Nephron progenitor cell (in vitro differentiated cells): ENCODE measurements around the gene SLF2.

Source experiments
- DNase-seq: peaks from one replicate; pipeline ENCODE4 v3.0.0; 2021
- H3K27ac Mint-ChIP-seq: 2 replicates; pipeline ENCODE4 v1.8.0; 2021; ENCODE audit warnings: mild to moderate bottlenecking, moderate library complexity, mixed read lengths
- H3K27me3 Mint-ChIP-seq: 2 replicates; pipeline ENCODE4 v1.8.0; 2021; ENCODE audit warnings: mild to moderate bottlenecking, low read depth, mixed read lengths; ENCODE audit not compliant: poor library complexity
- H3K36me3 Mint-ChIP-seq: 2 replicates; pipeline ENCODE4 v1.8.0; 2021; ENCODE audit warnings: low read depth, mixed read lengths
- H3K4me1 Mint-ChIP-seq: 2 replicates; pipeline ENCODE4 v1.8.0; 2021; ENCODE audit warnings: mixed read lengths
- H3K4me3 Mint-ChIP-seq: 2 replicates; pipeline ENCODE4 v1.8.0; 2021; ENCODE audit warnings: mild to moderate bottlenecking, moderate library complexity, mixed read lengths
- H3K9me3 Mint-ChIP-seq: 2 replicates; pipeline ENCODE4 v1.8.0; 2021; ENCODE audit warnings: mild to moderate bottlenecking, moderate library complexity, mixed read lengths
- CTCF ChIP-seq: fragments of 200-600 bp; sonication (generic); IDR thresholded peaks from 2 replicates; pipeline ENCODE4 v1.5.0; 2021; ENCODE audit warnings: antibody characterized with exemption

Gene SLF2

DNA sequence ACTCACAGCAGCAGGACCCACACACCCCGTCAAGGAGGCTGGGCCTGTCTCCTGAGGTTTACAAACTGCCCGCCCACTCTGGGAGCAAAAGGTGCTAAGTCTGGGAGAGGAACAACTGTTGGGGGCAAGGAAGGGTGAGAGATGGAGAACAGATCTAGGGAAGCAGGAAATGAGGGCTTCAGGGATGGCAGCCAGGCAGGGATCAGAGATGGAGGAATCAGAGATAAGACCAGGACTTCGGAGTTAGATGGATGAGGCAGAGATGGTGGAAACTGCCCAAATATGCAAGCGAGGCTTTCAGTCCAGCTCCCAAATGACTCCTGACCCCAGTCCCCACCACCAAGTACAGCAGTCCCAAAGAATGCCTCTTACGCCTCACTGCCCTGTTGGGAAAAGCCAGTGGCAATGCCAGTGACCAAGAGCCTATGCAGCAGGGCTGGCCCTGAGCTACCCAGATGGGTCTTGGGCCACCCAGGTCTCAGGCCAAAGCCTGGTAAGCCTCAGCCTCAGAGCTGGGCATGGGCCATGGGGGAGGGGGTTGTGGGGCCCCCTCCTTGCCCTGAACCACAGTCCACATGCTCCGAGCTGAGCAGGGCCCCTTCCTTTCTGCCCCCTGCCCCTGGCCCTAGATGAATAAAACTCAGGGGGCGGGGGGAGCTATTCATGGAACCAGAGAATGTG, 39.5 kb upstream of the SLF2 start:
- peaks cover 7% of the 10 kb centered on the region for H3K27me3 Mint-ChIP-seq
- H3K4me1 Mint-ChIP-seq = peaks cover 98% of the 10 kb centered on the region
- DNase-seq = no peak
- no peak overlapping the region for H3K4me3 Mint-ChIP-seq
- H3K27ac Mint-ChIP-seq = no peak overlapping the region
- no peaks in the 10 kb centered on the region for H3K36me3 Mint-ChIP-seq
- no peaks in the 10 kb centered on the region for H3K9me3 Mint-ChIP-seq
- TF ChIP-seq CTCF = no peak

DNA sequence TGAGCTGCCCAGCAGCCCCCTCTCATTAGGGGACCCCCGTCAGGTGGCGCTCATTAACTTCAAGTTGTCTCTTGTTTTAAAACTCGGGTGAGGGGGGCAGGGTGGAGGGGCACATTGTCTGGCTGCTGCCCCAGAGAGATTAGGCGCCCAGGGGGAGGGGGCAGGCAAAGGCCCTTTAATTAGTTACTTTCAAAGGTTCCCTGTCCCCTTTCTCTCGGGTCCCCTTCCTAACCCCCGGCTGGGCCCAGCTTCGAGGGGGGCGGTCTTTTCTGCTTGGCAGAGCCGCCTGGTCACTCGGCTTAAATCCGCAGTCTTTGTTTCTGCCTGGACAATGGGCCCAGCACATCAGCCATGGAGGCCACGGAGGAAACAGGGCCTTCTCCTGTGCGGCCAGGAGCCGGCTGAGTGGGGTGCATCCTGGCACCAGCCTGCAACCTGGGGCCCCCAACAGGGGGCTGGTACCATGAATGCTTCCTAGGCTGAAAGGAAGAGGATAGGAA, 38.9 kb upstream of the SLF2 start:
- Mint-ChIP-seq H3K4me1 (peaks cover 98% of the 10 kb centered on the region), H3K9me3 (no peaks in the 10 kb centered on the region), H3K27ac (no peak overlapping the region), H3K27me3 (peaks cover 7% of the 10 kb centered on the region), H3K36me3 (no peaks in the 10 kb centered on the region), H3K4me3 (no peak overlapping the region)
- no peak for TF ChIP-seq CTCF
- no peak for DNase-seq

DNA sequence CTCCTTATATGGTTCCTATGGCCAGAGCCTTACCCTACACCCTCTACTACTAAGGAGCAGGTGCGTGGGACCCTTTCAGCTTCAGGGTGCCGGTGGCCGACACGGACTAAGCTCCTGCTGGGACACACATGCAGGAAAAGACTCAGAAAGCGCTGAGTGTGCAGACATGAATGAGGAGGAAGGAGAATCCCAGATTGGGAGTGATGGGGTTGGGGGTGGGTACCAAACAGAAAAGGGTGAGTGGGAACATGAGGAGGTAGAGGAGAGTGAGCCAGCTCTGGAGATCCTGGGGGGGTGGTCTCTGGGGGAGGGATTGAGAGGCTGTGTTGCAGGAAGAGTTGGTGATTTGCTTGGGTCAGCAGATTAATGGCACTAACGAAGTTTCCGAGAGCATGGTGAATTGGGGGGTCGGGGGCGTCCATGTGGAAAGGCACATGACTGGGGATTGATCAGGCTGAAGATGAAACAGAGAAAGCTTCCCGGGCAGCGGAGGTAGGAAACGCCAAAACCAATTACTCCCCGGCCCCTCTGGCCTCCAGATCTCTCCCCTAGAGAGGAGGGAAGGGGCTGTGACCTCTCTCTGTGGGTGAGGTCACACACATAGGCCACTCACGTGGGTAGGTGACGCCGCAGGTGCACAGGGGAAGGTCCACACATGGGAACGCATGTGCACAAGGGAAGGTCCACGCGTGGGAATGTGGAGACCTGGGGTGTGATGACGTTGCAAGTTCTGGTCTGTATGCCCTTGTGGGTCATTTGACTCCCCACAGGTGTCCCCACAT, 37.9 kb upstream of the SLF2 start:
- no peaks in the 10 kb centered on the region for H3K9me3 Mint-ChIP-seq
- TF ChIP-seq CTCF = no peak
- H3K27ac Mint-ChIP-seq = no peak overlapping the region
- no peak for DNase-seq
- H3K4me3 Mint-ChIP-seq = no peak overlapping the region
- no peaks in the 10 kb centered on the region for H3K36me3 Mint-ChIP-seq
- peaks cover 98% of the 10 kb centered on the region for H3K4me1 Mint-ChIP-seq
- H3K27me3 Mint-ChIP-seq = peaks cover 7% of the 10 kb centered on the region

DNA sequence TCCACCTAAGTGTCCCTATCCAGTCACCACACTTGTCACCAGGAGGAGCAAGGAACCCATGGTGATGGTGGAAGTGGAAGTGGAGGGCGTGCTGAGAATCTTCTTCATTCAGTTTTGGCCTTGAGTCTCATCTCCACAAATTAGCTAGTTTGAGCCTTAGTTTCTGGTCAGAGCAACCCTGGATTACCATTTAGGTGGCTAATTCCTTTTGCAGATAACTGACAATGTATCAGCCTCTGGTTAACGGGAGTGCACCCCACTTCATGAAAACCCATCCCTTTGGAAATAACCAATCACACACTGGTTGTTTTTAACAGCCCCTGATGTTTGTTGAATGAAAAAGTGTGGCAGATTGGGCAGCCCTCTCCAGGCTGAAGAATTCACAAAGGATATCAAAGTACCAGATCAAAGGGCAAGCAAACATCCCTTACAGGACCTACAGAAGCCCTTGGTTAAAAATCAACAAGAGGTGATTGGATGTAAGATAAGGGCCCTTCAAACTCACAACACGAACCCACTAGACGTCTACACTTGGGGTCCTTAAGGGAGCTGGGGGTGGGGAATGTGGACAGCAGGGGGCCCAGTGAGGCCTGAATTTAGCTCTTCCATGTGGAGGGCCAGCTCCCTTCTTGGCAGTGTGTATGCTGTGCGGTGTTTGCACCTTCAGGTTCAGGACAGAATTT, 37.1 kb upstream of the SLF2 start:
- no peak overlapping the region for H3K27ac Mint-ChIP-seq
- H3K4me3 Mint-ChIP-seq = no peak overlapping the region
- peaks cover 98% of the 10 kb centered on the region for H3K4me1 Mint-ChIP-seq
- no peak for DNase-seq
- no peaks in the 10 kb centered on the region for H3K9me3 Mint-ChIP-seq
- TF ChIP-seq CTCF = no peak
- no peaks in the 10 kb centered on the region for H3K36me3 Mint-ChIP-seq
- peaks cover 7% of the 10 kb centered on the region for H3K27me3 Mint-ChIP-seq

DNA sequence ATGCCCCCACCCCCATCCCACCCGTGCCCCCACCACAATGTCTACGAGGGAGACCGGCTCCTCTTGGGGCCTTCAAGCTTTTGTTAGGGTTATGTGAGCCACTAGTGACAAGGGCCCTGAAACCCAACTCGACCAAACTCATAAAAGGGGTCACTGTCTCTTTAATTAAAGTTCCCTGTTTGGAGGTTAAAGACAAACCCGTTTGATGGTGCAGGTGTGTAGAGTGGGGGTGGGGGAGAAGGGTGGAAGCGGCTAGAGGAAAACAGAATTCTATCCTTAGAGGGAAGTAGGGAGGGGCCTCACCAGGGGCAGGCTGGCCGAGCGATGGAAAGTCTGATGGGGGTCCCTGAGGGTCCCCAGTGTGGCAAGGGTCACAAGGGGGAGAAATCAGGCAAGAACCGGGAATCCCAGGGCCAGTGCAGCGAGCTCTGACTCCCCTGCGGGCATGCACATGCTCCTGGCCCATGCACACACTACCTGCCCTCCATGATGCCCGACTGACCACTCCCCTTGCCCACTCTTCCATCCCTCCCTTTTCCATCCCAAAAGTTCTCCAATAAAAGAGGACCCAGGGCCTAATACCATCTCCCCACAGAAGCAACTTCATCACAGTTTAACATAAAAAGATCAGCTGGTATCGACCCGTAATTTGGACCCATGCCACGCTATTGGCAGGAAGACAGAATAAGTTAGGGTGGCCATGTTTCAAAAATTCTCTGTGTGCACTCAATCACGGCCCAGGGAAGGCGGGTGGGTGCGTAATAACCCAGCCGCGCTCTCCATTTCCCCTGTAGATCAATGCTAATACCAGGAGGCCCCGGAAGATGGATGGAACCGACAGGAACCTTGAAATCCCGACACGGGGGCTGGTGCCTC, 35.9 kb upstream of the SLF2 start:
- Mint-ChIP-seq H3K4me1 (peaks cover 100% of the 10 kb centered on the region), H3K27me3 (peaks cover 7% of the 10 kb centered on the region), H3K36me3 (no peaks in the 10 kb centered on the region), H3K9me3 (no peaks in the 10 kb centered on the region), H3K4me3 (no peak overlapping the region), H3K27ac (peak overlapping the region; percentile 22)
- DNase-seq = no peak
- TF ChIP-seq CTCF = no peak
